ENCODE measurements around the gene ZNF311.
"Not testable (repeated sequence)": the region's sequence is repeated elsewhere in the genome, so short reads cannot be mapped to it uniquely, and the experiment has no call there.

The ZNF311 gene

DNA sequence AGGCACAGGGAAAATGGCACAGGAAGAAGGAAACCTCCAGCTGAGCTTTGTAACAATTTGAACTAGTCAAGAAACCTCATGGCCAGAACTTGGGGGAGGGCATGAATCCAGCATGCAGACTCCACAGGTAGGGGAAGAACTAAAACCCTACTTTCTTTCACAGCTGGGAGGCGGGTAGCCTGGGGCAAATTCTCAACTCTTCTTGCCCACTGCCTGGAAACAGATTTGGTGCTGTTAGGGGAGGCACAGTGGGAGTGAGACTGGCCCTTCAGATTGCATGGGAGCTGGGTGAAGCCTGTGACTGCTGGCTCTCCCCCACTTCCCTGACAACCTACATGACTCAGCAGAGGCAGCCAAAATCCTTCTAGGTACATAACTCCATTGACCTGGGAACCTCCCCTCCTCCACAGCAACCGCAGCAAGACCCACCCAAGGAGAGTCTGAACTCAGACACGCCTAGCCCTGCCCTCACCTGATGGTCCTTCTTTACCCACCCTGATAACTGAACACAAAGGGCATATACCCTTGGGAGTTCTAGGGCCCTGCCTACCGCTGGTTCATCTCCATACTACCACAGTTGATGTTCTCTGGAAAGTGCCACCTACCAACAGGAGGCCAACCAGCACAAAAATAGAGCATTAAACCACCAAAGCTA is 44.1 kb downstream of the ZNF311 start:
- Histone ChIP-seq H3K27ac (replicated peaks) (no peak overlapping the region), H3K4me3 (replicated peaks; ENCODE audit: insufficient read depth, low read length) (no peak overlapping the region), H3K27me3 (ENCODE audit: insufficient read depth, poor library complexity, severe bottlenecking) (no peaks in the 10 kb centered on the region)
- TF ChIP-seq SPI1 (IDR thresholded peaks at IDR 0.05; ENCODE audit: borderline replicate concordance, low read depth) (no peak), GABPA (IDR thresholded peaks at IDR 0.05; ENCODE audit: low read depth) (no peak), POLR2AphosphoS5 (IDR thresholded peaks at IDR 0.05; ENCODE audit: low read depth) (no peak)
- TF ChIP-seq, protein P1, sequence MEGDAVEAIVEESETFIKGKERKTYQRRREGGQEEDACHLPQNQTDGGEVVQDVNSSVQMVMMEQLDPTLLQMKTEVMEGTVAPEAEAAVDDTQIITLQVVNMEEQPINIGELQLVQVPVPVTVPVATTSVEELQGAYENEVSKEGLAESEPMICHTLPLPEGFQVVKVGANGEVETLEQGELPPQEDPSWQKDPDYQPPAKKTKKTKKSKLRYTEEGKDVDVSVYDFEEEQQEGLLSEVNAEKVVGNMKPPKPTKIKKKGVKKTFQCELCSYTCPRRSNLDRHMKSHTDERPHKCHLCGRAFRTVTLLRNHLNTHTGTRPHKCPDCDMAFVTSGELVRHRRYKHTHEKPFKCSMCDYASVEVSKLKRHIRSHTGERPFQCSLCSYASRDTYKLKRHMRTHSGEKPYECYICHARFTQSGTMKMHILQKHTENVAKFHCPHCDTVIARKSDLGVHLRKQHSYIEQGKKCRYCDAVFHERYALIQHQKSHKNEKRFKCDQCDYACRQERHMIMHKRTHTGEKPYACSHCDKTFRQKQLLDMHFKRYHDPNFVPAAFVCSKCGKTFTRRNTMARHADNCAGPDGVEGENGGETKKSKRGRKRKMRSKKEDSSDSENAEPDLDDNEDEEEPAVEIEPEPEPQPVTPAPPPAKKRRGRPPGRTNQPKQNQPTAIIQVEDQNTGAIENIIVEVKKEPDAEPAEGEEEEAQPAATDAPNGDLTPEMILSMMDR (IDR thresholded peaks at IDR 0.05; ENCODE audit: insufficient read depth, low read length) = no peak
- TF ChIP-seq, protein P2, sequence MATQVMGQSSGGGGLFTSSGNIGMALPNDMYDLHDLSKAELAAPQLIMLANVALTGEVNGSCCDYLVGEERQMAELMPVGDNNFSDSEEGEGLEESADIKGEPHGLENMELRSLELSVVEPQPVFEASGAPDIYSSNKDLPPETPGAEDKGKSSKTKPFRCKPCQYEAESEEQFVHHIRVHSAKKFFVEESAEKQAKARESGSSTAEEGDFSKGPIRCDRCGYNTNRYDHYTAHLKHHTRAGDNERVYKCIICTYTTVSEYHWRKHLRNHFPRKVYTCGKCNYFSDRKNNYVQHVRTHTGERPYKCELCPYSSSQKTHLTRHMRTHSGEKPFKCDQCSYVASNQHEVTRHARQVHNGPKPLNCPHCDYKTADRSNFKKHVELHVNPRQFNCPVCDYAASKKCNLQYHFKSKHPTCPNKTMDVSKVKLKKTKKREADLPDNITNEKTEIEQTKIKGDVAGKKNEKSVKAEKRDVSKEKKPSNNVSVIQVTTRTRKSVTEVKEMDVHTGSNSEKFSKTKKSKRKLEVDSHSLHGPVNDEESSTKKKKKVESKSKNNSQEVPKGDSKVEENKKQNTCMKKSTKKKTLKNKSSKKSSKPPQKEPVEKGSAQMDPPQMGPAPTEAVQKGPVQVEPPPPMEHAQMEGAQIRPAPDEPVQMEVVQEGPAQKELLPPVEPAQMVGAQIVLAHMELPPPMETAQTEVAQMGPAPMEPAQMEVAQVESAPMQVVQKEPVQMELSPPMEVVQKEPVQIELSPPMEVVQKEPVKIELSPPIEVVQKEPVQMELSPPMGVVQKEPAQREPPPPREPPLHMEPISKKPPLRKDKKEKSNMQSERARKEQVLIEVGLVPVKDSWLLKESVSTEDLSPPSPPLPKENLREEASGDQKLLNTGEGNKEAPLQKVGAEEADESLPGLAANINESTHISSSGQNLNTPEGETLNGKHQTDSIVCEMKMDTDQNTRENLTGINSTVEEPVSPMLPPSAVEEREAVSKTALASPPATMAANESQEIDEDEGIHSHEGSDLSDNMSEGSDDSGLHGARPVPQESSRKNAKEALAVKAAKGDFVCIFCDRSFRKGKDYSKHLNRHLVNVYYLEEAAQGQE (IDR thresholded peaks at IDR 0.05; ENCODE audit: insufficient replicate concordance, low read depth) = no peak
- no peak for DNase-seq (ENCODE audit: low read depth in 1 of 2, low spot score in 1 of 2)

DNA sequence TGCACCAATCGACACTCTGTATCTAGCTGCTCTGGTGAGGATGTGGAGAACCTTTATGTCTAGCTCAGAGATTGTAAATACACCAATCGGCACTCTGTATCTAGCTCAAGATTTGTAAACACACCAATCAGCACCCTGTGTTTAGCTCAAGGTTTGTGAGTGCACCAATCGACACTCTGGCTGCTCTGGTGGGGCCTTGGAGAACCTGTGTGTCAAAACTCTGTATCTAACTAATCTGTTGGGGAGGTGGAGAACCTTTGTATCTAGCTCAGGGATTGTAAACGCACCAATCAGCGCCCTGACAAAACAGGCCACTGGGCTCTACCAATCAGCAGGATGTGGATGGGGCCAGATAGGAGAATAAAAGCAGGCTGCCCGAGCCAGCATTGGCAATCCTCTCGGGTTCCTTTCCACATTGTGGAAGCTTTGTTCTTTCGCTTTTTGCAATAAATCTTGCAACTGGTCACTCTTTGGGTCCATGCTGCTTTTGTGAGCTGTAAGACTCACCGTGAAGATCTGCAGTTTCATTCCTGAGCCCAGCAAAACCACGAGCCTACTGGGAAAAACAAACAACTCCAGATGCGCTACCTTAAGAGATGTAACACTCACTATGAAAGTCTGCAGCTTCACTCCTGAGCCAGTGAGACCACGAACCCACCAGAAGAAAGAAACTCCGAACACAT is 46.4 kb downstream of the ZNF311 start:
- not testable (repeated sequence) for H3K4me3 ChIP-seq (replicated peaks; ENCODE audit: insufficient read depth, low read length); H3K27ac ChIP-seq (replicated peaks); H3K27me3 ChIP-seq (ENCODE audit: insufficient read depth, poor library complexity, severe bottlenecking); DNase-seq (ENCODE audit: low read depth in 1 of 2, low spot score in 1 of 2)

DNA sequence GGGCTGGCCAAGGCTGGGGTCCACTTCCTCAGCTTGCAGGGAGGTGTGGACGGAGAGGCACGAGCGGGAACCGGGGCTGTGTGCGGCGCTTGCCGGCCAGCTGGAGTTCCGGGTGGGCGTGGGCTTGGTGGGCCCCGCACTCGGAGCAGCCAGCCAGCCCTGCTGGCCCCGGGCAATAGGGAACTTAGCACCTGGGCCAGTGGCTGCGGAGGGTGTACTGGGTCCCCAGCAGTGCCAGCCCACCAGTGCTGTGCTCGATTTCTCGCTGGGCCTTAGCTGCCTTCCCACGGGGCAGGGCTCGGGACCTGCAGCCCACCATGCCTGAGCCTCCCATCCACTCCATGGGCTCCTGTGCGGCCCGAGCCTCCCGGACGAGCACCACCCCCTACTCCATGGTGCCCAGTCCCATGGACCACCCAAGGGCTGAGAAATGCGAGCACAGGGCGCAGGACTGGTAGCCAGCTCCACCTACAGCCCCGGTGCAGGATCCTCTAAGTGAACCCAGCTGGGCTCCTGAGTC is 47.3 kb downstream of the ZNF311 start:
- not testable (repeated sequence) for H3K27ac ChIP-seq (replicated peaks); DNase-seq (ENCODE audit: low read depth in 1 of 2, low spot score in 1 of 2); H3K27me3 ChIP-seq (ENCODE audit: insufficient read depth, poor library complexity, severe bottlenecking); H3K4me3 ChIP-seq (replicated peaks; ENCODE audit: insufficient read depth, low read length)

DNA sequence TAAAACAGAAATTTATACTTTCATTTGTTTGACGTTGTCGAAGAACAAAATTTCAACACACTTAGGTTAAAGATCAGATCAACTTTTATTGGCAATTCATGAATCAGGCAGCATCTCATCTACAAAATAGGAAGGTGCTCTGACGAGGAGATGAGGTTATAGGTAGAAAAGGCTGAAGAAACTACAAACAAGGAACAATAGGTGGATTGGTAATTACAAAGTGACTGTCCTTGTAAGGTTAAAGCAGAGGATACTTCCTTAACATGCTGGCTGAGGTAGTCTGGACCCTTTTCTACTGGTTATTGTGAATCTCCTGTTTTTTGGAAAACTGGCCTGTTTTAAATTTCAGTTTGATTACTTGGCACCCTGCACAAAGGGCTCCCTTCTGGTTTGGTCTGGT is 48.8 kb downstream of the ZNF311 start:
- DNase-seq (ENCODE audit: low read depth in 1 of 2, low spot score in 1 of 2) = no peak
- Histone ChIP-seq H3K27ac (replicated peaks) (no peak overlapping the region), H3K4me3 (replicated peaks; ENCODE audit: insufficient read depth, low read length) (no peak overlapping the region), H3K27me3 (ENCODE audit: insufficient read depth, poor library complexity, severe bottlenecking) (no peaks in the 10 kb centered on the region)
- TF ChIP-seq, protein P2 (IDR thresholded peaks at IDR 0.05; ENCODE audit: insufficient replicate concordance, low read depth) = no peak
- TF ChIP-seq GABPA (IDR thresholded peaks at IDR 0.05; ENCODE audit: low read depth) (no peak), SPI1 (IDR thresholded peaks at IDR 0.05; ENCODE audit: borderline replicate concordance, low read depth) (no peak), POLR2AphosphoS5 (IDR thresholded peaks at IDR 0.05; ENCODE audit: low read depth) (no peak)
- TF ChIP-seq, protein P1 (IDR thresholded peaks at IDR 0.05; ENCODE audit: insufficient read depth, low read length) = no peak
